GM10847 (cell line): Measurements from ENCODE around the gene TAF6L.

Experiments used
- POLR2A ChIP-seq: IDR thresholded peaks from 2 replicates; pipeline ENCODE4 v1.6.1; 2011; ENCODE audit not compliant: insufficient read length; ENCODE audit errors: extremely low read depth

Gene TAF6L

DNA sequence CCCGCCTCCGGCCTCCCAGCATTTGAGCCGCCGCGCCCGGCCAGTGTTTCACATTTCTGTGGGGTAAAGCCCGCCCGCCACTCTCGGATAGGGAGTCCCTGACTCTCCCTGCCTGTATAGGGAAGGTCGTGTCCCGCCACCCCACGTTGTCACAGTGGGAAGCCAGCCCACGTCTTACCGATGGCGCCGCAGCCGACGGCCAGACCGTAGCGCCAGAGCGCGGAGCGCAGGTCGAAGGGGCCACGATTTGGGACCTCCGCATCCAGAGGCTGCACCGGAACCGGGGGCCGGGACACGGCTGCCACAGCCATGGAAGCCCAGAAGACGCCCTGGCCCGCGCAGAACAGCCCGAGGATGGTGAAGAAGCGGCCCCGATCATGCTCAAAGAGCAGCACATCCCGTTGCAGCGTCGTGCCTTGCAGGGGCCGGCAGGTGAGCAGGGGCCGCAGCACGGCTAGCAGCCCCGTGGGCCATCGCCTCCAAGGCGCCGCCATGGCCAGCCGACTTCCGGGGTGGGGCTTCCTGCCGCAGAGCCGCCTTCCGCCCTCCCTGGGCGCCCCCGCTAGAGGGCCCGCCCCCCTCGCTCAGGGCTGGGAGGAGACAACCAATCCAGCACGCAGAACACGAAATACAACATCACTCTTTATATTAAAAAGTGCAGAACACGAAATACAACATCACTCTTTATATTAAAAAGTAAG lies 20.5 kb downstream of the TAF6L start, which contains the start of gene TMEM223:
TSS of gene TMEM223 (minus strand) at position 506 of the 701 bp plus-strand sequence. CDS start at position 494, 12 bp downstream.
- TF ChIP-seq POLR2A, result peak; percentile 89

DNA sequence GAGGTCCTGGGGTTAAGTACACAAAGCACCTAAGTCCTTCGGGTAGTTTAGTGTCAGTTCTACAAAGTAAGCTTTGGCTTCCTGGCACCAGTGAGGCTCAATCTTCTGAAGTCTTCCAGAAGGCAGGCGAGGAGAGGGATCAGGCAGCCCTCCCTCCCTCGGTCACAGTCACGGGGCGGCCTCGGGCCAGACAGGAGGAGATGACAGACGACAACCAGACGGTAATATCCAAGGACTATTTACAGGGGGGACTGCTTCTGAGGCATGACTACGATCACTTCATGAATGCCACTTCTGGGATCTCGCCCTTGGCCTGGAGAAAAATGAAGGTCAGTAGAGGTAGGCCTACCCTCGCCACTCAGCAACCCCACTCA lies 21.0 kb downstream of the TAF6L start:
- no peak for TF ChIP-seq POLR2A

DNA sequence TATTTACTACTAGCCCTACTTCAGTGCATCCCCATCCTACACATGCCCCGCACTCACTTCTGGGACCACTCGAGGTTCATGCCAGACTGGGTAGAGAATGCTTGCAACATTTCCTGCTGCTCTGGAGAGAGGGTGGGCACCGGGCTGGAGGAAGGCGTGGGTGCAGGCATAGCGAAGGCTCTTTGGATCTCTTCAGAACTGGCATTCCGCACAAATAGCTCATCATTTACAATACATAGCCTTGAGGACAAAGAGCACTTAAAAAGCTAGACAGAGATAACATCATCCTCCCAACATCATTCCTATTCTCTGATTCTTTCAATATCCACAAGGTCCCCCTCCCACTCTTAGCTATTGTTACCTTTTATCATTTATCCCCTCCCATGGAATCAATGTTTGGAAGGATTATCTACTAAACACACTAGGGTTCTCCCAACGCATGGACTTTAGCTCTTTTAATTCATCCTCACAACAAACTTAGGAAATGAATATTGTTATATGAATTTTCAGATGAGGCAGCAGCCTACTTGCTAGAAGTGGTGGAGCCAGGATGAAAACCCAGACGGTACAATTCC lies 23.1 kb downstream of the TAF6L start:
- TF ChIP-seq POLR2A, result no peak

DNA sequence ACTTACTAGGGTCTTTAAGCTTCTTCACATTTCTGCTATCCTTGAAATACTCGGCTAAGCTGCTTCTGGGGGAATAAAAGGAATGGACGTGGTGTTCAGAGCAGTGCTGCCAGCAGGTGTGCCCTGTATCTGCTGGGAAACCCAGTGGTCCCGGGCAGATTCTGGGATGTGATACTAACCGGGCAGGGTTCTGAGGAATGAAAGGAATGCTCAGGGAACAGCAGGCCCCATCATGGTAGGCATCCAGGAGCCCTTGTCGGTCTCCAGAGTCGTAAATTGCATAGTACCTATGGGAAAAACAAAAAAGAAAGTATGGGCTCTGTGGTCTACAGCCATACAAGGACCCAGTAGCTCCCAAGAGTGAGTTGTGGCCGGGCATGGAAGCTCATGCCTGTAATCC lies 25.1 kb downstream of the TAF6L start:
- TF ChIP-seq POLR2A, result no peak

DNA sequence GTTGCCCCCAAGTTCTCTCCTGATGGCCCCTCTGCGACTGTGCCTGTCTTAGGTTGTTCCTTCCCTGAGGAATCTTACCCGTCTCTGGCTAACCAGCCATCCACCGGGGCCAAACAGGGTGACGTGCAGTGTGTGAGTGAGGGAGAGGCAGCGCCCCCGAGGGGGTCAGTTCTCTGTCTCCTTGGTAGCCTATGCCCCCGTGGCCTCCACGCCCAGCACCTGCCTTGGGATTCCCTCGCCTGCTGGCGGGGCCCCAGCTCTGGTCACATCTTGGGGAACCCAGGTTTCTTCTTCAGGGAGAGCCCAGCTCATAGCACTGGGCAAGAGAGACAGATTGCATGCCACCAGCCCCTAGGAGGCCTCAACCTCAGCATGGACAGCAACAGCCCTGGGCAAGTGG lies 28.3 kb downstream of the TAF6L start:
- no peak for TF ChIP-seq POLR2A

DNA sequence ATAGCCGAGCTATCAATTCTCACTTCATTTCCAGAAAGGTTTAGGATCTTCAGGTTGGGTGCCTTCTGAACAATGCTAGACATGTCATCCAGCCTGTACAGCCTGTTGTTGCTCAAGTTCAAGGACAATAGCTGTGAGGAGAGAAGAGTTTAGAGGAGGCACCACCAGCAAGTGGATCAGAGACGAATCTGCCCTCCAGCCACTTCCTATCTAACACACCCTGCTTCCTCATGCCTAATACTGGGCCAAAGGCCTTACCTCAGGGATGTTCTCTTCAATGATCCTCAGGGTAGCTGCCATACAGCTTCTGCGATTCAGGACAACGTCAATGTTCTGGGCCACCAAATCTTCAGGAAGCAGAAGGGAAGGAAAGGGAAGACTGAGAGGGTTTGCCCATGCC lies 29.9 kb downstream of the TAF6L start:
- no peak for TF ChIP-seq POLR2A

DNA sequence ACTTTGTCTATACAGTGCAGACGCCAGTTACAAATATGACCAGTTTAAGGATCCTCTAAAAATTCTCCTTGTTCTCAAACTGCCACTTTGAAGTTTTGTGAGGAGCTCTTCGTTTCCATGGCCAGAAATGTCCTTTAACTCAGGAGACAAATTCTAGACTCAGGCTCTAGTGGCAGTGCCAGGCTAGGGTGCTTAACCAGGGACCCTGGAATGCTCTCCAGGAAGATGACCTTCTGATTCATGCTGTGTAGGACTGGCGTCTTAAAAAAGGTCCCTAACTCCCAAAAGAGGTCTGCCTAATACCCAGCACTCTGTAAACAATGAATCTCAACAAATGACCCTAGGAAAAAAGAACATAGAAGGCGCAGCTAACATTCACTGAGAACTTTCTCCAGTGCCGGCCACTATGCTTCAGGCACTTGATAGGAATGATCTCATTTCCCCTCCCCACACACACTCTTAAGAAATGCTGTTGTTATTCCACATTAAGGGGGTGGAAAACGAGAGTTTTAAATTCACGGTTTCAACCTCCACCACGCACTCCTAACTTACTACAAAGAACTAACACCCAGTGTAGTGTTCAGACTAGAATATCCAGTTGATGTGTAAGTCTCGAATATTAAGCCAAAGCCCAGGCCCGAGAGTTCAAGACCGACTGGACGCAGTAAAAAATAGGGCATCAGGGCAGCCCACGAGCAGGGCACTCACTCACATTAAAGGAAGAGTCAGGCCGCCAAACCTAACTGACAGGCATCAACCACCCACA lies 33.3 kb downstream of the TAF6L start:
- no peak for TF ChIP-seq POLR2A

DNA sequence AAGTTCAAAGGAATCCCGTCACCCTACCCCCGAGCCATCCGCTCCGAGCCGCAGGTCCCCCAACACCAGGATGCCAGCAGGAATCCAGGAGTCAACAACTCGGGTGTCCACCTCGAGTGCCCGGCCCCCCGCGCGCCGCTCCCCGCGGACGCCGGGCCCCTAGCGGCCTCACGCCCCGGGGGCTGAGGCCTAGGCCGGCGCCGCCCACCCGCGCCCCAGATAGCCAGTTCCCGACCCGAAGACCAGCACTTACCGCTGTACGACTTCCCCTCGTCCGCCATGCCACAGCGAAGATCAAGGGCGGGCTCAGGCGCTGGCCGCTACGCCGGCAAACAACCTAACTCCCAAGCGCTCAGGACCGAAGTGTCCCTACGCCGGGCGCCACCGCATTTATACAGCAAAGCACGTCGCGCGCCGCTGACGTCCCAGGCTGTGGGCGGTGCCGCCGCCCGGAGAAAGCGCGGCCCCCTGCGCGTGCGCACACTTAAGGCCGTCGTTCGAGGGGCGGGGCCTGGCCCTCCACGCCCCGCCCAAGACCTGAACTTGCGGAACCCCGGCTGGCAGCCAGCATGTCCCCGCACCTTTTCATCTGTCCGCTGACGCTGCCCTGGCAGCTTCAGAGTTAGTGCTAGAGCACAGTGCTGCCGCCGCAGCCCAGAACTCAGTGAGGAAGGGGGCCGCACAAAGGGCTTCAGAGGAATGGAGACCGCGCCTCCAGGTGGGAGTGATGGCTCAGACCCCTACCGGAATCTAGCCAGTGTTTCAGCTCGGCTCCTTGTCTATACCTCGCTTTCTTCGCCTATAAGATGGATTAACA lies 34.1 kb downstream of the TAF6L start, which contains the start of gene NXF1:
TSS of gene NXF1 (minus strand) at position 365 of the 817 bp plus-strand sequence. CDS start at position 281, 84 bp downstream.
- peak; percentile 100 for TF ChIP-seq POLR2A

DNA sequence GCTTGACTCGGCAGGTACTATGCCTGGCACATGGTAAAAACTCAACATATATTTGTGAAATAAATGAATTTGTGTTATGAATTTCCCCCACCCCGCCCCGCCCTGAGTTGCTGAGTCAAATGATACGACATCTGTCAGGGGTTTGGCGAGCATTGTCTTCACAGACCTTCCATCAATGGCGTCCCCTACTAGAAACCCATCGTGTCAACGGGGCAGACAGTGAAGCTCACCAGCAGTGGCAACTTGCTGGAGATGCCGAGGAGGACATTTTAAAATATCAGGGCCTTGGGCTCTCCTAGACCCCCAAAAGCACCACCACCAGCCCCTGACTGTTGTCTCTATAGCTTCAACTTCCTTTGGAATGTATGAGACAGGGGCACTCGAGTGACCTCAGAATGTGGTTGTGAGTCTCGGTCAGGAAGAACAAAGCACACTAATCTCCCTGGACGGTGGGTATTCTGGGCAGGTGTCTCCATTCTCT lies 34.8 kb downstream of the TAF6L start:
- no peak for TF ChIP-seq POLR2A

DNA sequence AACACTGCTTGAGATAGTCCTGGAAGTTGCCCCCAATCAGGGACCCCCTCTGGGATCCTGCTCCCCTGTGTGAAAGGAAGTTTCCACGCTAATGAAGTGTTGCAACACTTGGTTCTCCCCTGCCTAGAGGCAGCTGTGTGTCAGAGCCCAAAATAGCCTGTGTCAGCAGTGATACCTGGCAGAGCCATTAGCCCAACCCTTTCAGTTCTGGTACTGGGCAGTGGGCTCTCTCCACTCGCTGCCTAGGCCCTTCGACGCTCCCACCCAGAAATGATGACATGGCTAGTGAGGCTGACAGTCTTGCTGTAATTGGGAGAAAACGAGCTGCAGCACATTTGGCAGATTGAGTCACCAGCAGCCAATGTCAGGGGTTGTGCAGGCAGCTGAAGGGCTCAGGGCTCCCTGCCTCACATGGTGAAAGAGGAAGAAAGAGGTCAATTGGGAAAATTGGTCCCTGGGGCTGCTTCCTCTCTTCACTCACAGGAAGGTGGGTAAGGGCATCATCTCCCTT lies 35.5 kb downstream of the TAF6L start:
- no peak for TF ChIP-seq POLR2A

DNA sequence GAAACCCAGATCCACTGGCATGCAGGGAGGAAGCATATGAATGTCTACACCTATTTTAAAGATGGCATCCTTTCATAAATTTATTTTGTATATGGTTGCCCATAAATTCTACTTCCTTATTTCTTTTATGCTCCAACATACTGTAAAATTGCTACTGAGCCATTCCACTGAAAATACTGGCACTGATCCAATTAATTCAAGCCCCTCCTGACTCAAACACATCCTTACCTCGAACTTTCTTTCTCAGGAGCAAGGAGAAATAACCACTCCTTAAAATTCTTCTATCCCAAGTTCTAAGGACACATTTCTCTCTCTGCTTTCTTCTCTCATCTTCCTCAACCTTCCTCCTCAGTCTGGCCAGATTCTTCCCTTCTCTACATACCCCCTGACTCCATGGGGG lies 39.6 kb downstream of the TAF6L start:
- TF ChIP-seq POLR2A, result no peak

DNA sequence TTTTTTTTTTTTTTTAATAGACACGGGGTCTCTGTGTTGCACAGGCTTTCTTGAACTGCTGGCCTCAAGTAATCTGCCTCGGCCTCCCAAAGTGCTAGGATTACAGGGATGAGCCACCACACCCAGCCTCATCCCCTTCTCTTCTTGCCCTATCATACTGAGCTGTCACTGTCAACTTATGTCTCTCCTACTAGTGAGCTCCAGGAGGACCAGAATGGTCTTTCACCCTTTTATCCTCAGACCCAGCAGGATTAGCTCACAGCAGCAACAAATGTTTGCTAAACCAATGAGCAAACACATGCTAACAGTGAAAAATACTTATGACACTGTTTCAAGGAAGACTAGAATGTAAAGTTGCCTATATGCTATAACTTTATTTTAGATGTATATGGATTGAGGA lies 40.5 kb downstream of the TAF6L start:
- no peak for TF ChIP-seq POLR2A

DNA sequence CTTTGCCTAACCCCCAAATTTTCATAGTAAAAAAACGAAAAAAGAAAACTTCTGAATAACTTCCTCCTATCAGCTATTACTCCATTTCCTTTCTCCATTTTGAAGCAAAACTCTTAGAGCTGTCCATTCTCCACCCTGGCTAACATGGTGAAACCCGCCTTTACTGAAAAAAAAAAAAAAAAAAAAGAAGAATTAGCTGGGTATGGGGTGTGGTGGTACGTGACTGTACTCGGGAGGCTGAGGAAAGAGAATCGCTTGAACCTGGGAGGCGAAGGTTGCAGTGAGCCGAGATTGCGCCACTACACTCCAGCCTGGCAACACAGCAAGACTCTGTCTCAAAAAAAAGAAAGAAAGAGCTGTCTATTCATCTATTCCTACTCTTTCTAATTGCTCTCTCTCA lies 45.4 kb downstream of the TAF6L start:
- no peak for TF ChIP-seq POLR2A

DNA sequence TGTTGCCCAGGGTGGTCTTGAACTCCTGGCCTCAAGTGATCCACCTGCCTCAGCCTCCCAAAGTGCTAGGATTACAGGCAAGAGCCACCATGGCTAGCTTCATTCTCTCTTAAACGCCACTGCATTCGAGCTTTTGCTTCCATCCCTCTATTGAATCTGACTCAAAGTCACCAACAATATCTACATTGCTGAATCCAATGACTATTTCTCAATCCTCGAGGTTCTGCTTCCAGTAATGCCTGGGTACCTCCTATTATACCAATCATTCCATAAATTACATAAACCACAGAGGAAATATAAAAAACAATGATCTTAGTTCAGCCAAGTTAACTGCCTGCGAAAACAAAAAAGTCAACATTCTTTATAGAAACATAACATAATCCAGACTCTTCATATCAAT lies 45.9 kb downstream of the TAF6L start:
- TF ChIP-seq POLR2A, result no peak

DNA sequence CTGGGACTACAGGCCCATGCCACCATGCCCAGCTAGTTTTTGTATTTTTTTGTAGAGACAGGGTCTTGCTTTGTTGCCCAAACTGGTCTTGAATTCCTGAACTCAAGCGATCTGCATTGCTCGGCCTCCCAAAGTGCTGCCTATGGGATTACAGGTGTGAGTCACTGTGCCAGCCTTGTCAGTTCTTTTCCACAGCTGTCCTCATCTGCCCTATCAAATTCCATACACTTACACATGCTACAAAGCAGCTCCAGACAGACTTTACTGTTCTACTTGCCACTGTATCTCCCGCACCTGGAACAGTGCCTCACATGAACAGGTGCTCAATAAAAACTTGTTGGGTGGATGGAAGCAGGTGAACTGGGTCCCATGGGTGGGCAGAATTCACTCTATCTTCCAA lies 52.5 kb downstream of the TAF6L start:
- no peak for TF ChIP-seq POLR2A
